GM19324 (cell line): ENCODE measurements around the gene NRXN2.

ENCODE experiments used
- ATAC-seq: cut with Tn5 transposase; IDR thresholded peaks from one replicate; pipeline ENCODE4 v1.9.1; 2021; ENCODE audit warnings: mild to moderate bottlenecking, moderate library complexity; ENCODE audit not compliant: unreplicated experiment, low FRiP score

The NRXN2 gene

DNA sequence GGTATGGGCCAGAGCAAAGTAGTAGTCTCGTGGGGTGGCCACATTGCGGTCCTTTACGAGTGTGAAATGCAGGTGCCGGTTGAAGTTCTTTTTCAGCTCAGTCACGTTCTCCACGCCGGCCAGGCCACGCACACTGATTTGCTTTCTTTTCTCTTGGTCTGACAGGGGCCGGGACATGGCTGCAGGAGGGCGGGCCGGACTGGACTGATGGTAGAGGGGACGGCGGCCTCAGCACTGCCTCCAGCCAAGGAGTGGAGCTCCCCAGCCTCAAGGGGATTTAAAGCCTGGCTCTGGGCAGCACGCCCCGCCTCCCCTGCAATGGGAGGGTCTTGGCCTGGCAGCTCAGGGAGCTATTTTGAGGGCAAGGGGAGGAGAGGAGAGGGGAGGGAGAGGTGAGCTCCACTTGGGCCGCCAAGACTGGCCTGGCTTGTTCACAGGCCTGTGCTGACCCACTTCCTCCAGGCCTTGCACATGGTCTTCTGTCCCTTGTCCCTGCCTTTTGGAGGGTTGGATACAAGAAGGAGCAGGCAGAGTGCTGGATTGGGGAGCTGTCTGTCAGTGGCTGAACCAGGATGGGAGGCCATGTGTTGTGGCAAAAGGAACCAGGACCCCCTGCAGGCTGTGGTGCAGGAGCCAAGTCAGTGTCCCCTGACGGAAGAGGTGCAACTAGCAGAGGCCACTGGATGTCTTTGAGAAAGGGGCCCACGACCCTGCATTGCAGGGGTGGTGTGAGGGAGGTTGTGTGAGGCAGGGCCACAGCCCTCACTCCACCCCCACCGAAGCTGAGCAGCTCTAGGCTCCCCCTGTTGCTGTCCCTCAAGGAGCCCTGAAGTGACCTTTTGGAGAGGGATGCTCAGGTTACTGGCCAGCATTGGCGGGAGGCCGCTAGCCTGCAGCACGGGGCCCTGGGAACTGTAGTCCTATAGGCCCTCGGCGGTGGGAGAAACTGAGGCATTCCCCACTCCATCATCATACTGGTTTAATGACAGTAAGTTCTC is 37.0 kb upstream of the NRXN2 start, which contains the start of gene PYGM:
TSS of gene PYGM (minus strand) at position 253 of the 998 bp plus-strand sequence. CDS start at position 177, 76 bp downstream.
- ATAC-seq, result no peak

DNA sequence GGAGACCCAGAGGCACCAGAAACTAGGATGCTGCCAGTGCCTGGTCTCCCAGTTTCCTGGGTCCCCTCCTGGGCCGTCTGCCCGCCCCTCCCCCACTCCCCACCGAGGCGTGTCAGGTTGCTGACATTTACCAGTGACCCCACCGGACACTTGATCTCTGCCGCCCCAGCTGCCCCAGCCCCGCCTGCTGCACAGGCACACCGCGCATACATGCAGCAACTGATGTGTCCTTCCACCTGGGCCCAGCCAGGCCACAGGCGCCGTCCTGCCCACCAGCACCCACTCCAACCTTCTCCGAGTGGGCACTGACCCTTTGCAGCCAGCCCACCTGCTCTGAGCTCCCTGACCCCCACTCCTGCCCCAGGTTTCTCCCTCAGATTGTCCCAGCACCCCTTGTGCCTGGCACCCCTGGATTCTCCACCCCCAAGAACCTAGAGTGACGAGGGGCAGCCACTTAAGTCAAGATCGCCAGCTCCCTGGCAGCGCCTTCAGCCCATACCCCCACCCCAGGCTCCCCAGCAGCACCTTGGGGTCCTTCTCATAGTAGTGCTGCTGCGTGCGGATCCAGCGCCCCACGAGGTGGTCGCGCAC is 36.2 kb upstream of the NRXN2 start:
- no peak for ATAC-seq

DNA sequence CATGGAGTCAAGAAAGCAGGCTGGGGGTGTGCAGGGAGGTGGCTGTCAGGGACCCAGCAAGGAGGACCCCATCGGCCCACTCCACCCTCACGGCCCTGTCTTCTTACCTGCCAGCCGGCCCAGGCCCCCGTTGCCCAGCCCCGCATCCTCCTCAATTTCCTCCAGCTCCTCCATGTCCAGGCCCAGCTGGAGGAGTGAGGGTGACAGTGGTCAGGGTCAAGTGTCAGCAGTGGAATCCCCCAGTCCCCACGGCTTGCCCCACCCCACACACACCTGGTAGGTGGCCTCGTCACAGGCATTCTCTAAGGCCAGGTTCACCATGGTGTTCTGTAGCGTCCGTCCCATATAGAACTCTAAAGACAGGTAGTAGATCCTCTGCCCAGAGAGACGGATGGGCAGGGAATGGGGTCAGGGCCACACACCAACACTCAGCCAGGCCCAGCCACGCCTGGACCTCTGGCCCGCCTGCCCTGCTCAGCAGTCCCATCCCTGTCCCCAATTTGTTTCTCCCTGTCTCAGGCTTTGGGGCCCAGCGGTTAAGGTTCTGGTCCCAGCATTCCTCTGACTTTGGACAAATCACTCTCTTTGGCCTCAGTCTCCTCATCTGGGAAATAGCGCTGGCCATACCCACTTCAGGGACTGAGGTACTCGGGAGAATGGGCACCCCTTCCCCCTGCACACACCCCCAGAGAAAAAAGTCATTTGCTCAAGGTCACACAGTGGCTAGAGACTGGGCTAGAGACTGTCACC is 35.5 kb upstream of the NRXN2 start:
- no peak for ATAC-seq

DNA sequence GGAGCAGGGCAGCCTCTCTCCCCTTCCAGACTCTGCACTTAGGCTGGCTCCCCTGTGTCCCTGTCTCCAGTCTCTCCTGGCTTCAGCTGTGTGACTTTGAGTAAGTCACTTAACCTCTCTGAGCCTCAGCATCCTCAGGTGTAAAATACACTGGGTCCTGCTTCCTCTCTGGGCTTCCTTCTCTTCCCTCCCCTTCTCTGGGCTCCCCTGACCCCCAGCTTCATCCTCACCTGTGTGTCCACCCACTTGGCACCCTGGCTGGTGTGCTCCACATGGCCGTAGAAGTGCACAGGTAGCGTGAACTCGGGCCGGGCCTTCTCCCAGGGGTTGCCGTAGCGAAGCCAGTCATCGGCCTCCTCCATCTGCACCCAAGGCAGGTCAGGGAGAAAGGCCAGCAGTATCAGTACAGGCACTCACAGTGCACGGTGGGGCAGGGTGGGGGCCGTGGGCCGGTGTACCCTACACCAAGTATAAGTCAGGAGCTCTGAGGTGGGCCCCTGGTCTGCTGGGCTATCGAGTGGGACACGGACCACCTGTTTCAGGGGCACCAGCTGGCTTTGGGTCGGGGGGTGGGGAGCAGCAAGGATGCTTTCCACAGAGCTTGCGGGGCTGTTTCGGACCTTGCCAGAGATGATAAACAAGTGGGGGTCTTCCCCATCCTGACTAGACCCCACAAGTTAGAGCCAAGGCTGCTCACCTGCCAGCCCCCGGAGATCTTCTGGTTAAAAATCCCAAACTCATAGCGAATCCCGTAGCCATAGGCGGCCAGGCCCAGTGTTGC is 34.7 kb upstream of the NRXN2 start:
- no peak for ATAC-seq

DNA sequence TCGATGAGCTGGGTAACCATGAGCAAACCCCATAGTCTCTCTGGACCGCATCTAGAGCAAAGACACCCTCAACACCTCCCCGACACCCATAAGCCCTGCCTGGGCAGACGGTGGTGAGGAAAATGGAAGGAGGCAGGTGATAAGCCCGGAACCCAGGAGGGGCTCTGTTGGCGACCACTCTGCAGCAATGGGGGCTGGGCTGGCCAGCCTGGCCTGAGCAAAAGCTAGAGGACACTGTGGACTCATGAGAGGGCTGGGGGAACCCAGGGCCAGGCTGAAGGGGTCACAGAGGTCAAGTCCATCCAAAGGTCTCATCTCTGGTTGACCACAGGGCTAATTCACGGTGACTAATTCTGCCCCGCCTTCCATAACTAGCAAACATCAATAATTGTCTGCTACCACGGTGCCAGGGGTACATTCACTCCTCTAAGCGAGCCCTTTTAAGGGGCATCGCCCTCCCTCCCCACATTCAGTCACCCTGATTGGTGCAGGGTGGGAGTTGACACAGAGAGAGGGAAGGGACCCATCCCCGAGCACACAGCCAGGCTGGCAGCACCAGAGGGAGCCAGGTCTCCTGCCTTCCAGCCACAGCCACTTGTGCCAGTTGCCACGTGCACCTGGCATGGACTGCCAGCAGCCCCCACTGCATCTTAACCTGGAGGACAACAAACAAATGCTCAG is 32.8 kb upstream of the NRXN2 start:
- no peak for ATAC-seq

DNA sequence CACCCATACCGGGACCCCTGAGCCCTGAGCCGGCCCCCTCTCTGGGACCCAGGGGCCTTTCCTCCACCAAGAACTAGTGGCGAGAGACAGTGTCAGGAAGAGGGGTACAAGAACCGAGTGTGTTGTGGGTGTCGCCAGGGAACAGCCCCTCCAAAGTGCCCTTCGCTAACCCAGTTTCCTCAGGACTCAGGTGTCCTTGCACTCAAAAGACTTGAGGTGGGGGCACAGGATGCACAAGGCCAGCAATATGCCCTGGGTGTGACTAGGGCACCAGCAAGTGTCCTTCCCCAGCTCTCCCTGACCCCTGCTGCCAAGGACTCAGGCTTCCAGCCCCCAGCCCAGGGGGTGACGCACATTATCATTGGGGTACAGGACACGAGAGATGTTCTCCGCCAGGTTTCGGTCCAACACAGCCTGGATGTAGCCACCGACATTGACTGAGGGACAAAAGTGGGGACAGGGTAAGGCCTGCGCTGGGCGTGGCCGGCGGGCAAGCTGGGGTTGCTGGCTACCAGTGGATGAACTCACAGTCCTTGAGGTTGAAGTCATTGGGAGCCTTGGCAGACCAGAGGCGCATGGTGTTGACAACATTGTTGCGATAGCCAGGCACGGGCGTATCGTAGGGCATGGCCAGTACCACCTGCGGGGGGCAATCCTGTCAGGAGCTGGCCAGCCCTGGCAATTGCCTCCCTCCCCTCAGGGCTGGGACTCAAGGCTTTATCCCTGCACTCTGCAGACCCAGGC is 32.1 kb upstream of the NRXN2 start:
- no peak for ATAC-seq

DNA sequence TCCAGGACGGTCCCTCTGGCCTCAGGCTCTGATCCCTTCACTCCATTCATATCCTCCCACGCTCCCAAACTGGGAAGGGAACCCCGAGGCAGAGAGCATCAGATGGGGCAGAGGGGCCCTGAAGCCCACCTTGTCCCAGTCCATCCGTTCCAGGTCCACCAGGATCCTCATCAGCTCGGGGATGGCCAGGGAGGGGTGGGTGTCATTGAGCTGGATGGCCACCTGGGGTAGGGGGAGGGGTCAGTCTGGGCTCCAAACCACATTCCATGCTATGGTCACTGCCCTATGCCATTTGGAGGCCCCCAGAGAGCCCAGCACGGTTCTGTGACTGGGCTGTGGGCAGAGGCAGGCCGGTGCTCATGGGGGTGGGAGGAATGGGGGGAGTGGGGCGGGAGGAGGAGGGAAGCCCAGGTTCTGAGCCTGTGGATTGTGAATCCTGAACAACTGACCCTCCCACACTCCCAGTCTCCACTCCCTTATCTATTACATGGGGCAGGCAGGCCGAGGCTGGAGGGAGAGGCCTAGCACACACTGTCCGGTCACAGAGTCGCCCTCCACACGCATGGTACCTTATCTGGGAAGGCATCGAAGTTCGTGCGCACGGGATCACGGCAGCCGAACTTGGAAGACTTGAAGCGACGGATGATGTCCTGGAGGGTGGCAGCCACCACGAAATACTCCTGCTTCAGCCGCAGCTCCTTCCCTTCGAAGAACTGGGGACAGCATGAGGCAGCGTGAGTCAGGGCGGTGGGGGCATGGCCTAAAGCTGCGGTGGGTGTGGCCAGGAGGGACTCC is 31.3 kb upstream of the NRXN2 start:
- no peak for ATAC-seq

DNA sequence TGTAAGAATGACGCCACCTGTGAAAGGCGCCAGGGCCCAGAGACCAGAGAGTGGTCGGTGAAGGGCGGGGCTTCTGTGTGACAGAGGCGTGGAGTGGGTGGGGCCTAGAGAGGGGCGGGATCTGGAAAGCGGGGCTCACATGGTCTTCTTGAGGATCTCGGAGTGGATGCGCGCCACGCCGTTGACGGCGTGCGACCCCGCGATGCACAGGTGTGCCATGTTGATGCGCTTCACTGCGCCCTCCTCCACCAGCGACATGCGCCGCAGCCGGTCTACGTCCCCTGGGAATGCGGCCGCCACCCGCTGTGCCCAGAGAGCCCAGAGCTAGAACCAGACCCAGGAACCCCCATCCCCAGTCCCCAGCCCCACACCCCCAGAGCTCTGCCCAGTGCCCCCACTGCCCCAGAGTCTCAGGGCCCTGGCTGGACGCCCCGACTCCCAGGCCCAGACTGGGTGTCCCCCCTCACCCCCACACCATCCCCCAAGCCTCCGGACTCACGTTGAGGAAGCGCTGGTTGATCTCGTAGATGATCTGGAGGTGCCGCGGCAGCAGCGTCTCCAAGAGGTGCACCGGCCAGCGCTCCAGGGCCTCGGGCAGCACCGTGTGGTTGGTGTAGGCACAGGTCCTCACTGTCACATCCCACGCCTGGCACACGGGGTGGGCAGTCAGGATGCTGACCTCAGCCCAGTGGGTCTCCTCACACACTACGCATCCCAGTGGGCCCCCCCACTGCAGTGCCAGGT is 30.6 kb upstream of the NRXN2 start:
- no peak for ATAC-seq

DNA sequence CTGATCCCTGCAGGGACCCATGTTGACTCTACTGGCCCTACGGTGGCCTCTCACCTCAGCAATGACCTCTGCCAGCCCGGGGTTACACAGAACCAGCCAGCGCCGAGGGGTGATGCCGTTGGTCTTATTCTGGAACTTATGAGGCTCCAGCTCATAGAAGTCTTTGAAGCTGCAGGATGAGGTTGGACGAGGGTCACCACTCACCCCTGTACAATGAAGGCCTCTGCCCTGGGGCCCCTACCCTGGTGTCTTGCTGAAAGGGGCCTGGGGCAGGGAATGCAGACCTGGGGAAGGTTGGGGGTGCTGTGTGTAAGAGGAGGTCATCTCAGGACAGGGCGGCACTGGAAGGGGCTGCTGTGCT is 30.0 kb upstream of the NRXN2 start:
- ATAC-seq, result no peak

DNA sequence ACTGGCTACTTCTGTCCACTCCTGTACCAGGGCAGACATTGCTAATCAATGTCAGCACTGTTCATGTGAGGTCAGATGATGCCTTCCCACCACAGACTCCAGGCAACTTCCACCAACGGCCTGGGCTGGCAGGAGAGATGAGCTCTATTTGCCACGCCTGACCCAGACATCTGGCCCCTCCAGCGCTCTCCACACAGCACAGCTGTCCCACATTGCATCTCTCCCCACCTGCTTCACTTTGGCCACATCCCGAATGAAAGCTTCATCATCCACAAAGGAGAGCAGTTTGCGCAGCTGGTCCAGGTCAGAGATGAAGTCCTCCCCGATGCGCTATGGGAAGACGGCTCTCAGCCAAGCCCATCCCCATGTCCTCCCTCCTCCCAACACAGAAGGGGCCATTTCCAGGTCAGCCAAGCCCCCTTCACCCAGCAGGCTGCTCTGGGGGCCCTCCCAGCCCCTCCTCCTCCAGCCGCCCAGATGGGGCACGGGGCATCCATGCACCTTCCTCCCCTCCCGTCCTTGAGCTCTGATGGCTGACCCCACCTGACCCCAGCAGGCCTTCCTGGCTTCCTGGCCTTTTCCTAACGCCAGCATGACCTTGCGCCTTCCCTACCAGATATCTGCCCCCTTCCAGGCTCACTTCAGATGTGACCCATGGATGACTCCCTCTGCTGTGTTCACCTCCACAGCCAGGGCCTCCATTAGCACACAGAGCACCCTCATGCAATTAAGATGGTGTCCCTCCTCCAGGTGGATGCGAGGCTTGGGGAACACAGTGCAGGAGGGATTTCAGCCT is 29.4 kb upstream of the NRXN2 start:
- ATAC-seq, result no peak

DNA sequence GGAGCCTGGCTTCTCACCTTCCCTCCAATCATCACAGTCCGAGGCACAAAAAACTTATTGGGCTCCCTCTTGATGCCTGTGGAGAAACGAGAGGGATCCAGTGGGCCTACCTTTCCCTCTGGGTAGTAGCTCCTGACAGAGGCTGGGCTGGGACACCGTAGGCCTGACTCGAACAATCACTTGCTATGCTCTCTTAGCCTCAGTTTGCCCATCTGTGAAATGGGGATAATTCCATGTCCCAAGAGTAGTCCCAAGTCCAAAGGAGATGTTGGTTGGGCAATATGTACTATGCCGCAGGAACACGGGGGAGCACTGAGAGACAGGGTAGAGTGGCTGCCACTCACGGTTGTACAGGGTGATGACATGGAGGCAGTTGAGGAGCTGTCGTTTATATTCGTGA is 28.6 kb upstream of the NRXN2 start:
- ATAC-seq, result no peak

DNA sequence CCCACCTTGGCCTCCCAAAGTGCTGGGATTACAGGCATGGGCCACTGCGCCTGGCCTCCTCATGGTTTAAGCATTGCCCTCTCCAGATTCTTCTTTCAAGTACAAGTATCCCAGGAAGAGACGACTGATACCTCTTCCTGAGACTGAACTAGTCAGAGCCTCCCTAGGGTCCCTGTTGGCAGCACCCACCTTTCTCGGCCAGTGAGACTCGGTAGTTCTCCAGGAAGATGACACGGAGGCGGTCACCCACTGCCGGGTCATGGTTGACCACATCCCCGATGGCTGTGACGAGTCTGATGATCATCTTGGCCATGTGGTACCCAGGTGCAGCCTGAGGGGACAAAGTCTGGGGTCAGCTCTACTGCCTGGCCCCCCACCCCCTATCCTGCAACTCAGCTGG is 28.1 kb upstream of the NRXN2 start:
- no peak for ATAC-seq

DNA sequence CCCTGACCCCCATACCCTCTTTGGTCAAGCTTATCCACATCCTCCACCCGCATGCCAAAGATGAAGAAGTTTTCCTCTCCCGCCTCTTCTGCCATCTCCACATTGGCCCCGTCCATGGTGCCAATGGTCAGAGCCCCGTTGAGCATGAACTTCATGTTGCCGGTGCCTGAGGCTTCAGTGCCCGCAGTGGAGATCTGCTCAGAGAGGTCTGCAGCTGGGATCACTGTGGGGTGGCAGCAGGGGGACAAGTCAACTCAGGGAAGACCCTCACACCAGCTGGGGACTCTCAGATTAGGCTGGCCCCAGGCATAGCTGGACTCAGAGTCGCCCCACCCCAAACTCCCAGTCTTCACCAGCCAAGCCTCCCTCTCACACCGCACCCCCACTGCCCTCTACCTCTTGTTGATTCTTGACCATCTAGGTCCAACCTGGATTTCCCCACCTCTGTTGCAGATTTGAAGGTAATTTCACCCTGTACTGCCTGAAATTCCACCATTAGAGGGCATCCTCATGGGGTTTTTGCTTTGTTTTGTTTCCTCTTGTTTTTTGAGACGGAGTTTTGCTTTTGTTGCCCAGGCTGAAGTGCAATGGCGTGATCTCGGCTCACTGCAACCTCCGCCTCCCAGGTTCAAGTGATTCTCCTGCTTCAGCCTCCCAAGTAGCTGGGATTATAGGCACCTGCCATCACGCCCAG is 27.5 kb upstream of the NRXN2 start:
- ATAC-seq, result no peak

DNA sequence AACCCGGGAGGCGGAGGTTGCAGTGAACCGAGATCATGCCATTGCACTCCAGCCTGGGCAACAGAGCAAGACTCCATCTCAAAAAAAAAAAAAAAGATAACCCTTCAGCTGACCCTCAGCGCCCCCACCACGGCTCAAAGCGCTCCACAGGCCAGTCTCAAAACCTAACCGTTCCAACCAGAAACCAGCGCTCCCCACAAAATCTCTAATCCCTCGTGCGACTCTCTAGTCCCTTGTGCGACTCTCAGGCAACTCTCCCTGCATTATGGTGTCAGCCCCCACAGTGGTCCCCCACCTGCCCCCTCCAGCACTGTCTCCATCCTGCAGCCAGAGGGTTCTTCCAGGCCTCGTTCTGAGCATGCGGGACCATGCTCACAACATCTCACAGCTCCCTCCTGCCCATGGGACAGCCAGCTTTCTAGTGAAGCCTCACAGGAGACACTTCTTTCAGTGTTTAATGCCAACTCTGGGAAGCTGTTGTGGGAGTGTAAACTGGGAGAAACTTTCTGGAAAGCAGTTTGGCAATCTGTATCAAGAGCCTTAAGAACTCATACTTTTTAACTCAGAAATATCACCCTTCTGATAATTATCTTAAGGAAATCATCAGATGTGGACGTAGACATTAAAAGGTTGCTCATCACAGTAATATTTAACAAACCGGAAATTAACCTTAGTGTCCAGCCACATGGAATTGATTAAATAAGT is 25.1 kb upstream of the NRXN2 start:
- no peak for ATAC-seq

DNA sequence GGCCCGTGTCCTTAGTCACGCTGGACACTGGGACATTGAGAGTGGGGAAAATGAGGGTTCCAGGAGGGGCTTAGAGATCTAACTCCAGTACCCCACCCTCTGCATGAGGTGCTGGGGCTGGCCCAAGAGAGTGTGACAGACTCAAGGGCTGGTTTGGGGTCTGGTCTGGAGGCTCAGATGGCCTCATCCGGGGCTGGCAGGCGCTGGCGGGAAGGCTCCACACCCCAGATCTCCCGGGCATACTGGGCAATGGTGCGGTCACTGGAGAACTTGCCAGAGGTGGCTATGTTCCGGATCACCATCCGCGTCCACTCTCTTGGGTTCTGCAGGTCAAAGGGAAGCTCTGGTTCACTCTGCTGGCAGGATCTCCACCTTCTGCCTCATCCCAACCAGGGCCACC is 23.5 kb upstream of the NRXN2 start:
- no peak for ATAC-seq
